Stimulated activated memory B cell treated with anti-CD40 and anti-IgM and Interleukin-4, amounts not matched to agents 10 μg/mL and 1 μg/mL and 100 μg/mL, for 72 hours (primary cell): ENCODE data around the gene LAX1.
"Not testable (repeated sequence)": the region's sequence is repeated elsewhere in the genome, so short reads cannot be mapped to it uniquely, and the experiment has no call there.

ENCODE experiments used
- ATAC-seq: fragments of 150-1000 bp; cut with Tn5 transposase; 2 replicates; pipeline ENCODE4 v1.10.0; 2021
- H3K27ac Mint-ChIP-seq: one replicate; pipeline ENCODE4 v1.8.0; 2022; ENCODE audit warnings: mild to moderate bottlenecking, mixed read lengths
- H3K27me3 Mint-ChIP-seq: one replicate; pipeline ENCODE4 v1.8.0; 2022; ENCODE audit warnings: mixed read lengths
- H3K36me3 Mint-ChIP-seq: one replicate; pipeline ENCODE4 v1.8.0; 2022; ENCODE audit warnings: mixed read lengths
- H3K4me1 Mint-ChIP-seq: one replicate; pipeline ENCODE4 v1.8.0; 2022; ENCODE audit warnings: mixed read lengths
- H3K4me3 Mint-ChIP-seq: one replicate; pipeline ENCODE4 v1.8.0; 2022; ENCODE audit warnings: mild to moderate bottlenecking, moderate library complexity, mixed read lengths
- H3K9me3 Mint-ChIP-seq: one replicate; pipeline ENCODE4 v1.8.0; 2022; ENCODE audit warnings: mixed read lengths

Gene LAX1

DNA sequence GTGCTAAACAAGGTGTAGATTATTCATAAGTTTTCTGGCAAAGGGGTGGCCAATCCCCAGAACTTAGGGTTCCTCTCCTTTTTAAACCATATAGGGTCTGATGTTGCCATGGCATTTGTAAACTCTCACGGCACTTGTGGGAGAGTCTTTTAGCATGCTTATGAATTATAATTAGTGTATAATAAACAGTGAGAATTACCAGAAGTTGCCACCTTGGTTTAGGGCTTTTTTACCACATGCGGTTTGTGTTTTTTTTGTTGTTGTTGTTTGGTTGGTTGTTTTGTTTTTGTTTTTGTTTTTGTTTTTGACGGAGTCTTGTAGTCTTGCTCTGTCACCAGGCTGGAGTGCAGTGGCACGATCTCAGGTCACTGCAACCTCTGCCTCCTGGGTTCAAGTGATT is 8.9 kb upstream of the LAX1 start:
- Mint-ChIP-seq H3K36me3 (no peaks in the 10 kb centered on the region), H3K4me3 (no peak overlapping the region), H3K27ac (peak overlapping the region; percentile 99), H3K4me1 (peaks cover 38% of the 10 kb centered on the region), H3K27me3 (no peaks in the 10 kb centered on the region), H3K9me3 (no peaks in the 10 kb centered on the region)
- no peak for ATAC-seq

DNA sequence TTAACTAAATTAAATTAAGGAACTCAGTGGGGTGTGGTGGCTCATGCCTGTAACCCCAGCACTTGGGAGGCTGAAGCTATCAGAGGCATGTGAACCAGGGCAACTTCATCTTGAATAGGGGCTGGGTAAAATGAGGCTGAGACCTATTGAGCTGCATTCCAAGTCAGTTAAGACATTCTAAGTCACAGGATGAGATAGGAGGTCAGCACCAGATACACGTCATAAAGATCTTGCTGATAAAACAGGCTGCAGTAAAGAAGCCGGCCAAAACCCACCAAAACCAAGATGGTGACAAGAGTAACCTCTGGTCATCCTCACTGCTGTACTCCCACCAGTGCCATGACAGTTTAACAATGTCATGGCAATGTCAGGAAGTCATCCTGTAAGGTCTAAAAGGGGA is 6.2 kb upstream of the LAX1 start:
- ATAC-seq, H3K36me3 Mint-ChIP-seq, H3K4me3 Mint-ChIP-seq, H3K9me3 Mint-ChIP-seq, H3K27ac Mint-ChIP-seq, H3K27me3 Mint-ChIP-seq: not testable (repeated sequence)
- peaks cover 40% of the 10 kb centered on the region for H3K4me1 Mint-ChIP-seq

DNA sequence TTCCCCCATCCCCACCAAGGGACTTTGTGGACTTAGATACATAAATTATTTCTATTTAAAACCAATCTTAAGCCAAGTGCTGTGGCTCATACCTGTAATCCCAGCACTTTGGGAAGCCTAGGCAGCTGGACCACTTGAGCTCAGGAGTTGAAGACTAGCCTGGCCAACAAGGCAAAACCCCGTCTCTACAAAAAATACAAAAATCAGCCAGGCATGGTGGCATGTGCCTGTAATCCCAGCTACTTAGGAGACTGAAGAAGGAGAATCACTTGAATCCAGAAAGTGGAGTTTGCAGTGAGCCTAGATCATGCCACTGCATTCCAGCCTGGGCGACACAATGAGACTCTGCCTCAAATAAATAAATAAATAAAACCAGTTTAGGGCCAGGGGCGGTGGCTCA is 4.5 kb upstream of the LAX1 start:
- Mint-ChIP-seq H3K27ac (no peak overlapping the region), H3K36me3 (no peaks in the 10 kb centered on the region)

DNA sequence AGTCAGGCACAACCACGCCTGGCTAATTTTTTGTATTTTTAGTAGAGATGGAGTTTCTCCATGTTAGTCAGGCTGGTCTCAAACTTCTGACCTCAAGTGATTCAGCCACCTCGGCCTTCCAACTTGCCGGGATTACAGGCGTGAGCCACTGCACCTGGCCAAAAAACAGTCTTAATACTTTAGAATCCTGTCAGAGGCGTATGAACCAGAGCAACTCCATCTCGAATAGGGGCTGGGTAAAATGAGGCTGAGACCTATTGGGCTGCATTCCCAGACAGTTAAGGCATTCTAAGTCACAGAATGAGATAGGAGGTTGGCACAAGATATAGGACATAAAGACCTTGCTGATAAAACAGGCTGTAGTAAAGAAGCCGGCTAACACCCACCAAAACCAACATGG is 3.0 kb upstream of the LAX1 start:
- H3K4me3 Mint-ChIP-seq, H3K36me3 Mint-ChIP-seq, H3K27me3 Mint-ChIP-seq, H3K27ac Mint-ChIP-seq, H3K9me3 Mint-ChIP-seq, ATAC-seq: not testable (repeated sequence)
- peaks cover 36% of the 10 kb centered on the region for H3K4me1 Mint-ChIP-seq

More for the DNA sequence above, 4.5 kb upstream of the LAX1 start:
- no peak for ATAC-seq
- H3K9me3 Mint-ChIP-seq: no peaks in the 10 kb centered on the region
- H3K4me1 Mint-ChIP-seq: peaks cover 45% of the 10 kb centered on the region
- no peaks in the 10 kb centered on the region for H3K27me3 Mint-ChIP-seq
- H3K4me3 Mint-ChIP-seq: no peak overlapping the region

DNA sequence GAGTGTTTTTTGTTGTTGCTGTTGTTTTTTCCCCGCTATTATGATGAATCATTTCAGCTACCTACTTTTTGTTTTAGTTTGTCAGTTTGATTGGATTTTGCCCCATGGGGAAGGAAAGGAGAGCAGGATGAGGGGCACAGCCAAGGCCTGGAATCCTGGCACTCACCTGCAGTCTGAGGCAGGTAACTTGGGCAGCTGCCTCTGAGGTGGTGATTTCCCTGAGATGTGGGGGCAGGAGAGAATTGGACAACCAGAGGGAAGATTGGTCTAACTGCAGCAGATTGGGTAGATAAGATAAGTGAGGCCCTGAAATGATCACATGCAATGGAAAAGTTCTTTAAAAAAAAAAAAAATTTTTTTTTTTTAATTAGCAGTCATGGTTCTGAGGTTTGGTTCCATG is 1.5 kb upstream of the LAX1 start:
- peak overlapping the region; percentile 95 for H3K27ac Mint-ChIP-seq
- no peak for ATAC-seq
- H3K9me3 Mint-ChIP-seq: no peaks in the 10 kb centered on the region
- H3K4me3 Mint-ChIP-seq: no peak overlapping the region
- peaks cover 43% of the 10 kb centered on the region for H3K4me1 Mint-ChIP-seq
- H3K36me3 Mint-ChIP-seq: peaks cover 7% of the 10 kb centered on the region
- H3K27me3 Mint-ChIP-seq: no peaks in the 10 kb centered on the region

DNA sequence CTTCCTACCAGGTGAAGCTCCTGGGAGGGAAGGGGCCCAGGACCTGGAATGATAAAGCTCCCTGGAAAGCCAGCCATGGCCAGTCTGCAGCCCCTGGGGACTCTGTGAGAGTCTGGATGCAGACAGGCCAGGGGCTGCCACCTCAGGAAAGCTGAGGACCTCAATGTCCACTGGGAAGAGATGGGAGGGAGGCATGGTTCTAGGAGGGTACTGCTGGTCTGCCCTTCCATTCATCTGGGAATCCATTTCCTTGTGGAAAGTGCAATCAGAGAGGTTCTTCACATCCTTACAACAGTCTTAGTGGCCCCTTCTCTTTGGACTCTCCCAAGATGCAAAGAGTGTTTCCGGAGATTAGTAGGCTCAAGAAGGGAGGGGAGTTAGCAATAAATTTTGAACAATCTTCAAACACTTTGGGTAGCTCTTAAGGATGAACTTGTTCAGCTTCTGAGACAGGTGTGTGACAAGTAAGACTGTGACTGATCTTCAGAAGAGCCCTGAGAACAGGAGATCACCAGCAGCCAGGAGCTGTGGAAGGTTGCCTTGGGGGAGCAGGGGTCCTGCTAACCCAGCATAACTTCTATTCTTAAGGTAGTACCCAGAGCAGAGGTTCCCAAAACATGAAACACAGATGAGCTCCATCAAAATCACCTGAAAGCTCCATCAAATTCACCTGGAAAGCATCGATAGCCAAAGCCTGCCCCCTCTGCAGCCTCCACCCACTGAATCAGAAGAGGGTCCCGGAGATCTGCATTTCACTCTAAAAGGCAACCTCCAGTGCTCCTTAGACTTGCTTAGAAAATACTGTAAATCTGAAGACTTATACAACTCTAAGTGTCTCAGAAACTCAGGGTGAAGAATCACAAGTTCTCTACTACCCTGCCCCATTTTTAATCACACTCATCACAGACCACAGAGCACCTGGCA is 616 bp upstream of the LAX1 start:
- Mint-ChIP-seq H3K4me1 (peaks cover 50% of the 10 kb centered on the region), H3K27ac (peak overlapping the region; percentile 95), H3K9me3 (no peaks in the 10 kb centered on the region), H3K36me3 (peaks cover 15% of the 10 kb centered on the region), H3K4me3 (peak overlapping the region; percentile 89), H3K27me3 (no peaks in the 10 kb centered on the region)
- peak; percentile 59 for ATAC-seq

DNA sequence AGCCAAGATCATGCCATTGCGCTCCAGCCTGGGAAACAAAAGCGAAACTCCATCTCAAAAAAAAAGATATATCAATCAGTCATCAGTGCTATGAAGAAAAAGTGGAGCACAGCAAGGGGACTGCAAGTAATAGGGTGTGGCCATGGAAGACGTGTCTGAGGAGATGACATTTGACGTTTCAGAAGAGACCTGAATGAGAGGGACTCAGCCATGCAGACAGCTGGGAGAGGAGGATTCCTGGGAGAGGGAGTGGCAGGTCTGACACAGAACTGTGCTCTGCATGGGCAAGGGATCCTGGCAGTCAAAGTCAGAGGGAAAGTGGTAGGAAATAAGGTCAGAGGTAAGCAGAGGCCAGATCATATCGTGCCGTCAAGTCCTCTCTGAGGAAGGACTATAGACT is 3.3 kb downstream of the LAX1 start:
- H3K27me3 Mint-ChIP-seq: no peaks in the 10 kb centered on the region
- peak overlapping the region; percentile 79 for H3K27ac Mint-ChIP-seq
- H3K4me1 Mint-ChIP-seq: peaks cover 38% of the 10 kb centered on the region
- peaks cover 42% of the 10 kb centered on the region for H3K36me3 Mint-ChIP-seq
- ATAC-seq: no peak
- no peaks in the 10 kb centered on the region for H3K9me3 Mint-ChIP-seq
- H3K4me3 Mint-ChIP-seq: no peak overlapping the region

DNA sequence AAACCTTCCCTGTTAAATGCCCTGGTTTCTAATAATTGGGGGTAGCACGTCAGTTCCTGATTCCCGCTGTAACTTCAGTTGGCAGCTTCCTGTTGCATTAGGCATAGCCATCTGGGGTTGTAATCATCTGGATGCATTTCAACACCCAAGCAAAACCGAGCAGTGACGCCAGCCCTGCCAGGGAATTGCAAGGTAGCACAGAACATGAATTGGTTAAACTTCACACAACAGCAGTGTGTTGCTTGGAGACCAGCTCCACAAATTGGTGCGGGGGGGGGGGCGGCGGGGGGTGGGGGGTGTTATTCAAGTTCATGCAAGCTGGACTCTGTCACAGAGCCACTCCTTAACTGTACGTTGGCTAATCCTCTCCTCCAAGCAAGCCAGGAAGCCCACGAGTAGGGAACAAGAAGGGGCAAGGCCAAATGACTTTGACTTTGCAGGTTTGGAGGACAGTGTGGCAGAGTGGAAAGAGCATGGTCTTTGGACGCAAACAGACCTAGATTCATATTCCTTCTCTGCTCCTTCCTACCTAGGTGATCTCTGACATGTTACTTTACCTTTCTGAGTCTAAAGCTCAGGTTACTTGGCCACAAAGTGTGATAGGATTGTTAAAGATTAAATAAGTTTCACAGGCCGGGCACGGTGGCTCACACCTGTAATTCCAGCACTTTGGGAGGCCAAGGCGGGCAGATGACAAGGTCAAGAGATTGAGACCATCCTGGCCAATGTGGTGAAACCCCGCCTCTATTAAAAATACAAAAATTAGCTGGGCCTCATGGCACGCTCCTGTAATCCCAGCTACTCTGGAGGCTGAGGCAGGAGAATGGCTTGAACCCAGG is 4.7 kb downstream of the LAX1 start:
- ATAC-seq: no peak
- Mint-ChIP-seq H3K27ac (peak overlapping the region; percentile 79), H3K4me3 (no peak overlapping the region), H3K4me1 (peaks cover 32% of the 10 kb centered on the region), H3K9me3 (no peaks in the 10 kb centered on the region), H3K36me3 (peaks cover 54% of the 10 kb centered on the region), H3K27me3 (no peaks in the 10 kb centered on the region)

DNA sequence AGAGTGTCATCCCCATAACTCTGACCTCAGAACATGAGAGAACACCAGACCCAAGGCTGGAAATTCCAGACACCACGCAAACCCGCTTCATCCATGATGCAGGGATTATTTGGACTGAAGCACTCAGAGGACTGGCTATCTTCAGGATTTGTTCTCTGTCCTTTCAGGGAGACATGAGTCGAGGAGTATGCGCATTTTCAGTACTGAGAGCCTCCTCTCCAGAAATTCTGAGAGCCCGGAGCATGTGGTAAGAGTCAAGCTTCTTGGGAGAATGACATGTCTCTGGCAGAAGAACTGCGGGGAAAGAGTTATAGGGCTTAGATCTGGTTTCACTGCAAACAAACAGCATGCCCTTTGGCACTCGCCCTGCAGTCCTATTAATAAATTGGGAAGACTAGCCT is 6.9 kb downstream of the LAX1 start:
- Mint-ChIP-seq H3K9me3 (no peaks in the 10 kb centered on the region), H3K27me3 (no peaks in the 10 kb centered on the region), H3K27ac (peak overlapping the region; percentile 30), H3K4me1 (peaks cover 47% of the 10 kb centered on the region), H3K4me3 (no peak overlapping the region), H3K36me3 (peaks cover 72% of the 10 kb centered on the region)
- ATAC-seq: no peak

DNA sequence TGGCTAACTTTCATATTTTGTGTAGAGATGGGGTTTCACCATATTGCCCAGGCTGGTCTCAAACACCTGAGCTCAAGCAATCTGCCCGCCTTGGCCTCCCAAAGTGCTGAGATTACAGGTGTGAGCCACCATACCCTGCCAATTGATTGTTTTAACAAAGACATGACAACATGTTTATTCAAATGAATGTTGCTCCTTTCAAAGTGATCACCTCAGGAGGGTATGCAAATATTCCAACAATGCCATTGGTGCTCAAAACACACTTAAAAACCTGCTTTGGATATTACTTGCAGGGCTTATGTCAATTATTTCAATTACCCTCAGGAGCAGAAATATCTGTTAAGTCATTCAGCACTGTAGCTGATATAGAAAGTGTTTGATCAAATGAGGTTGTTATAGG is 7.9 kb downstream of the LAX1 start:
- Mint-ChIP-seq H3K36me3 (peaks cover 73% of the 10 kb centered on the region), H3K27me3 (no peaks in the 10 kb centered on the region), H3K4me3 (no peak overlapping the region), H3K9me3 (no peaks in the 10 kb centered on the region), H3K27ac (no peak overlapping the region), H3K4me1 (peaks cover 48% of the 10 kb centered on the region)
- no peak for ATAC-seq

DNA sequence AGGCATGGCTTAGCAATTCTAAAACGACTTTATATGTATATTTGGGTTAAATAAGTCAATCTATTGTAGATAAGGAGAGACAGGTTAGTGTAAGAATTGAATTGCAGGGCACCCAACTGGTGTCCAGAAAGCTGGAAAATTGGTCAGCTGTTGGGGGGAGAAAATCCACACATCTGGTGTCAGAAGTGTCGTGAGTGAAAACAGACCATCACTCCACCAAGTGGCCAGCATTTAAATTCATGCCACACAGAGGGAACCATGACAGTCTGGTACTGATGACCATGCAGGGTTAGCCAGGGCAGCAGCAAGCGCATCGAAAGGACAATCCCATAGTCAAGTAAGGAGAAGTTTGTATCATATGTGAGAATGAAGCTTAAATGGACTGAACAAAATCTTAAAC is 11.7 kb downstream of the LAX1 start:
- peak; percentile 47 for ATAC-seq
- H3K4me1 Mint-ChIP-seq: peaks cover 32% of the 10 kb centered on the region
- peaks cover 39% of the 10 kb centered on the region for H3K36me3 Mint-ChIP-seq
- peak overlapping the region; percentile 13 for H3K27ac Mint-ChIP-seq
- H3K27me3 Mint-ChIP-seq: no peaks in the 10 kb centered on the region
- no peak overlapping the region for H3K4me3 Mint-ChIP-seq
- H3K9me3 Mint-ChIP-seq: no peaks in the 10 kb centered on the region

DNA sequence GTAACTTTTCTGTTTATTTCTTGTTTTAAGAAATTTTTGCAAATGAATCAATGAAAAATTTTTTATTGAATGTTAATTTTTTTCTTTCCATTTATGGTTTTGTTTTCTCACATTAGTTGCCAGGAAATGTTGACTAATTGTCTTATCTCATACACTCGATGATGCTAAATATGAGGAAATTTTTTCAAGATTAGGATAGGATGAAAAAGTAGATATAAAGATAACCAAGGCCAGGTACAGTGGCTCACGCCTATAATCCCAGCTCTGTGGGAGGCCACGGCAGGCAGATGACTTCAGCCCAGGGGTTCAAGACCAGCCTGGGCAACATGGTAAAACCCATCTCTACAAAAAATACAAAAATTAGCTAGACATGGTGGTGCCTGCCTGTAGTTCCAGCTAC is 12.6 kb downstream of the LAX1 start:
- no peak overlapping the region for H3K4me3 Mint-ChIP-seq
- peaks cover 32% of the 10 kb centered on the region for H3K4me1 Mint-ChIP-seq
- peaks cover 32% of the 10 kb centered on the region for H3K36me3 Mint-ChIP-seq
- no peak for ATAC-seq
- H3K9me3 Mint-ChIP-seq: no peaks in the 10 kb centered on the region
- H3K27ac Mint-ChIP-seq: no peak overlapping the region
- no peaks in the 10 kb centered on the region for H3K27me3 Mint-ChIP-seq

DNA sequence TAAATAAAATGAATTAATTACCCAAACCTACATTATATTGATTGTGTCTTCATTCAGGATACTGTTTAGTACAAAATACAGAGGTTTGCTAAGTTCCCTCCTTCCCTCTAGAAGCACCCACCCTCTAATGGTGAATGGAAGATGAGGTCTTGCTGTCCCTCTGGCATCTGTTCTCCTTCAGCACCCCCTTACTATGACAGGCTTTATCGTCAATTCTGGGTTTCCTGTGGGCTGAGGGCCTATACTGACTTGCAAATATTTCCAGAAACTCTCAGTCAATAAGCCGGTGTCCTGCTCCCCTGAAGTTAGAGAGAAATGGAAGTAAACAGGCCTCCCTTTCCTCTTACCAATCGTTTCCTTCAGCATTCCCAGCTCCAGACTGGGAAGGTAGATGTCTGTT is 13.2 kb downstream of the LAX1 start:
- ATAC-seq: no peak
- Mint-ChIP-seq H3K4me1 (peaks cover 32% of the 10 kb centered on the region), H3K36me3 (peaks cover 32% of the 10 kb centered on the region), H3K9me3 (no peaks in the 10 kb centered on the region), H3K27ac (no peak overlapping the region), H3K27me3 (no peaks in the 10 kb centered on the region), H3K4me3 (no peak overlapping the region)

DNA sequence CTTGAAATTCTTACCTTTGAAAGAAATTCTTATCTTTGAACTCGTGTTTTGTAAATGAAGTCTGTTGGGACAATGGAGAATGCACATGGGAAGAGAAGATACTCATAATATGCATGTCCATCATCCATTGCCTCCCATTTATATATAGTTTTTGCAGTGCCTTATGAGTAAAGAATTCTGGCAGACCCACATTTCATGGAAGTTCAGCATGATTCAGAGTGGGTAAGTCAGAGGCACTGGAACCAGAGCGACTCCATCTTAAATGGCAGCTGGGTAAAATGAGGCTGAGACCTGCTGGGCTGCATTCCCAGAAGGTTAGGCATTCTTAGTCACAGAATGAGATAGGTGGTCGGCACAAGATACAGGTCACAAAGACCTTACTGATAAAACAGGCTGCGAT is 13.8 kb downstream of the LAX1 start:
- H3K4me3 Mint-ChIP-seq: no peak overlapping the region
- peaks cover 29% of the 10 kb centered on the region for H3K36me3 Mint-ChIP-seq
- peaks cover 30% of the 10 kb centered on the region for H3K4me1 Mint-ChIP-seq
- no peak for ATAC-seq
- no peaks in the 10 kb centered on the region for H3K9me3 Mint-ChIP-seq
- no peak overlapping the region for H3K27ac Mint-ChIP-seq
- no peaks in the 10 kb centered on the region for H3K27me3 Mint-ChIP-seq

DNA sequence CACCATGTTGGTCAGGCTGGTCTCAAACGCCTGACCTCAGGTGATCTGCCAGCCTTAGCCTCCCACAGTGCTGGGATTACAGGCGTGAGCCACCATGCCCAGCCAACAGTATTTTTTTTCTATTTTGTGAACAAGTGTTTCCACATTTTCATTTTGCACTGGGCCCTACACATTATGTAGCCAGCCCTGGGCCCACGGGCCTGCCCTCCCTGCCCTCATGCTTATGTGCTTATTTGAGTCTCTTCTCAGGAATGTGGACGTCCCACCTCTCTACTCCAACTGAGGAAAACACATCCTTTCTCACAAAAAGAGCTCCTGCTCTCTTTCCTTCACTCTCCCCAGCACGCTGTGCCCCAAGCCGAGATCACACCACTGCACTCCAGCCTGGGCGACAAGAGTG is 17.0 kb downstream of the LAX1 start:
- Mint-ChIP-seq H3K27me3 (no peaks in the 10 kb centered on the region), H3K36me3 (peaks cover 5% of the 10 kb centered on the region), H3K4me1 (peaks cover under 1% of the 10 kb centered on the region), H3K9me3 (no peaks in the 10 kb centered on the region), H3K4me3 (no peak overlapping the region), H3K27ac (no peak overlapping the region)
- ATAC-seq: no peak

DNA sequence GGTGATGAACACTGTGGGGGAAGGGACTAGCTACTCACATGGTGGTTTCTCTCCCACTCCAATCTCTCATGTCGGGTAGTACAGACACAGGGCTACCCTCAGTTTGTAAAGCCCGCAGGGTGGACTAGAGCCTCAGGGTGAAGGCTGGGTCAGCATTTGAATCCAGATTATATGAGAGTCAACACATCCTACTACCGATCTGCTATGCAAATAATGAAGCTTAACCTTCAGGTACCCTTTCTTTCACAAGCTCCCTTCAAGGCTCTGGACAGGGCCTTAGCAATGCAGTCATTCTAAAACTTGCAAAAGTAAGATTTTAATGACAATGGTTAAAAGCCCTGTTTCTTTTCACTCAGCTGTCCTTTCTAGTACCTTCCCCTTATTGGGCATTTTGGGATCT is 25.0 kb downstream of the LAX1 start:
- Mint-ChIP-seq H3K4me1 (peaks cover 4% of the 10 kb centered on the region), H3K4me3 (no peak overlapping the region), H3K27me3 (no peaks in the 10 kb centered on the region), H3K27ac (no peak overlapping the region), H3K36me3 (peaks cover 4% of the 10 kb centered on the region), H3K9me3 (no peaks in the 10 kb centered on the region)
- ATAC-seq: no peak
